IPS-18a (cell line): ENCODE results near the gene UXS1.

Source experiments
- H3K27ac ChIP-seq: one replicate; pipeline ENCODE4 v1.5.1; 2013; ENCODE audit warnings: low read length
- H3K27me3 ChIP-seq: one replicate; pipeline ENCODE4 v1.6.1; 2013; ENCODE audit warnings: mild to moderate bottlenecking, low read length; ENCODE audit not compliant: control insufficient read depth, insufficient read depth
- H3K36me3 ChIP-seq: one replicate; pipeline ENCODE4 v1.6.1; 2013; ENCODE audit warnings: low read depth, low read length; ENCODE audit not compliant: control insufficient read depth
- H3K4me1 ChIP-seq: one replicate; pipeline ENCODE4 v1.6.1; 2013; ENCODE audit warnings: low read depth, low read length; ENCODE audit not compliant: control insufficient read depth
- H3K4me3 ChIP-seq: one replicate; pipeline ENCODE4 v1.5.1; 2013; ENCODE audit warnings: low read length
- H3K9ac ChIP-seq: one replicate; pipeline ENCODE4 v1.6.1; 2013; ENCODE audit warnings: mild to moderate bottlenecking, low read length, moderate library complexity
- H3K9me3 ChIP-seq: one replicate; pipeline ENCODE4 v1.6.1; 2013; ENCODE audit warnings: low read depth, low read length; ENCODE audit not compliant: control insufficient read depth

UXS1 gene

GRCh38 chr2:106126705-106127281 is 67.3 kb downstream of the UXS1 start:
- H3K27me3 ChIP-seq = no peaks in the 10 kb centered on the region
- peaks cover 21% of the 10 kb centered on the region for H3K36me3 ChIP-seq
- peaks cover 8% of the 10 kb centered on the region for H3K4me1 ChIP-seq
- H3K9ac ChIP-seq = no peak overlapping the region
- H3K27ac ChIP-seq = no peak overlapping the region
- no peaks in the 10 kb centered on the region for H3K9me3 ChIP-seq
- H3K4me3 ChIP-seq = no peak overlapping the region

- Histone ChIP-seq H3K9me3 (no peaks in the 10 kb centered on the region), H3K36me3 (peaks cover 21% of the 10 kb centered on the region)
Observed at GRCh38 chr2:106126295-106126694, 67.8 kb downstream of the UXS1 start.

GRCh38 chr2:106124905-106125549 is 69.1 kb downstream of the UXS1 start:
- no peak overlapping the region for H3K27ac ChIP-seq
- H3K27me3 ChIP-seq = no peaks in the 10 kb centered on the region
- H3K9ac ChIP-seq = no peak overlapping the region
- H3K4me3 ChIP-seq = no peak overlapping the region
- peaks cover 2% of the 10 kb centered on the region for H3K4me1 ChIP-seq
- H3K9me3 ChIP-seq = no peaks in the 10 kb centered on the region
- peaks cover 25% of the 10 kb centered on the region for H3K36me3 ChIP-seq

More at GRCh38 chr2:106126295-106126694, 67.8 kb downstream of the UXS1 start:
- no peak overlapping the region for H3K9ac ChIP-seq
- H3K27me3 ChIP-seq = no peaks in the 10 kb centered on the region
- no peak overlapping the region for H3K27ac ChIP-seq
- H3K4me3 ChIP-seq = no peak overlapping the region
- peaks cover 8% of the 10 kb centered on the region for H3K4me1 ChIP-seq

GRCh38 chr2:106124106-106124756 is 69.9 kb downstream of the UXS1 start:
- Histone ChIP-seq H3K27me3 (no peaks in the 10 kb centered on the region), H3K4me1 (no peaks in the 10 kb centered on the region), H3K27ac (no peak overlapping the region), H3K4me3 (no peak overlapping the region), H3K36me3 (peaks cover 25% of the 10 kb centered on the region), H3K9ac (no peak overlapping the region), H3K9me3 (no peaks in the 10 kb centered on the region)

GRCh38 chr2:106122157-106122556 is 71.9 kb downstream of the UXS1 start:
- H3K27me3 ChIP-seq = no peaks in the 10 kb centered on the region
- H3K27ac ChIP-seq = no peak overlapping the region
- H3K9me3 ChIP-seq = no peaks in the 10 kb centered on the region
- H3K4me3 ChIP-seq = no peak overlapping the region
- H3K36me3 ChIP-seq = peaks cover 21% of the 10 kb centered on the region
- H3K4me1 ChIP-seq = peaks cover 9% of the 10 kb centered on the region
- H3K9ac ChIP-seq = no peak overlapping the region

- peaks cover 21% of the 10 kb centered on the region for H3K36me3 ChIP-seq
- H3K27me3 ChIP-seq = no peaks in the 10 kb centered on the region
- no peak overlapping the region for H3K9ac ChIP-seq
- H3K27ac ChIP-seq = no peak overlapping the region
- H3K4me1 ChIP-seq = peaks cover 9% of the 10 kb centered on the region
- H3K4me3 ChIP-seq = no peak overlapping the region
- no peaks in the 10 kb centered on the region for H3K9me3 ChIP-seq
Observed at GRCh38 chr2:106120432-106120831, 73.7 kb downstream of the UXS1 start.

- Histone ChIP-seq H3K4me3 (no peak overlapping the region), H3K36me3 (peaks cover 15% of the 10 kb centered on the region)
Observed at GRCh38 chr2:106119074-106119473, 75.0 kb downstream of the UXS1 start.

GRCh38 chr2:106117882-106118684 is 76.0 kb downstream of the UXS1 start:
- H3K4me3 ChIP-seq = no peak overlapping the region
- peaks cover 9% of the 10 kb centered on the region for H3K4me1 ChIP-seq
- no peaks in the 10 kb centered on the region for H3K27me3 ChIP-seq
- H3K27ac ChIP-seq = no peak overlapping the region
- no peaks in the 10 kb centered on the region for H3K9me3 ChIP-seq
- peaks cover 15% of the 10 kb centered on the region for H3K36me3 ChIP-seq
- H3K9ac ChIP-seq = no peak overlapping the region

More at GRCh38 chr2:106119074-106119473, 75.0 kb downstream of the UXS1 start:
- Histone ChIP-seq H3K9ac (no peak overlapping the region), H3K27ac (no peak overlapping the region), H3K4me1 (peaks cover 9% of the 10 kb centered on the region), H3K27me3 (no peaks in the 10 kb centered on the region), H3K9me3 (no peaks in the 10 kb centered on the region)

- Histone ChIP-seq H3K4me1 (peaks cover 9% of the 10 kb centered on the region), H3K9ac (no peak overlapping the region), H3K36me3 (peaks cover 12% of the 10 kb centered on the region), H3K27ac (no peak overlapping the region), H3K9me3 (no peaks in the 10 kb centered on the region), H3K4me3 (no peak overlapping the region), H3K27me3 (no peaks in the 10 kb centered on the region)
Observed at GRCh38 chr2:106117347-106117746, 76.8 kb downstream of the UXS1 start.

GRCh38 chr2:106116248-106116647 is 77.9 kb downstream of the UXS1 start:
- no peaks in the 10 kb centered on the region for H3K27me3 ChIP-seq
- no peaks in the 10 kb centered on the region for H3K9me3 ChIP-seq
- peaks cover 10% of the 10 kb centered on the region for H3K36me3 ChIP-seq
- no peak overlapping the region for H3K27ac ChIP-seq
- H3K9ac ChIP-seq = no peak overlapping the region
- peaks cover 9% of the 10 kb centered on the region for H3K4me1 ChIP-seq
- no peak overlapping the region for H3K4me3 ChIP-seq

- Histone ChIP-seq H3K4me1 (peaks cover 9% of the 10 kb centered on the region), H3K9ac (no peak overlapping the region), H3K36me3 (peaks cover 13% of the 10 kb centered on the region), H3K27ac (no peak overlapping the region), H3K4me3 (no peak overlapping the region), H3K9me3 (no peaks in the 10 kb centered on the region), H3K27me3 (no peaks in the 10 kb centered on the region)
Observed at GRCh38 chr2:106115665-106116064, 78.4 kb downstream of the UXS1 start.
